ENCODE data around the gene KCNH6.

The KCNH6 gene

DNA sequence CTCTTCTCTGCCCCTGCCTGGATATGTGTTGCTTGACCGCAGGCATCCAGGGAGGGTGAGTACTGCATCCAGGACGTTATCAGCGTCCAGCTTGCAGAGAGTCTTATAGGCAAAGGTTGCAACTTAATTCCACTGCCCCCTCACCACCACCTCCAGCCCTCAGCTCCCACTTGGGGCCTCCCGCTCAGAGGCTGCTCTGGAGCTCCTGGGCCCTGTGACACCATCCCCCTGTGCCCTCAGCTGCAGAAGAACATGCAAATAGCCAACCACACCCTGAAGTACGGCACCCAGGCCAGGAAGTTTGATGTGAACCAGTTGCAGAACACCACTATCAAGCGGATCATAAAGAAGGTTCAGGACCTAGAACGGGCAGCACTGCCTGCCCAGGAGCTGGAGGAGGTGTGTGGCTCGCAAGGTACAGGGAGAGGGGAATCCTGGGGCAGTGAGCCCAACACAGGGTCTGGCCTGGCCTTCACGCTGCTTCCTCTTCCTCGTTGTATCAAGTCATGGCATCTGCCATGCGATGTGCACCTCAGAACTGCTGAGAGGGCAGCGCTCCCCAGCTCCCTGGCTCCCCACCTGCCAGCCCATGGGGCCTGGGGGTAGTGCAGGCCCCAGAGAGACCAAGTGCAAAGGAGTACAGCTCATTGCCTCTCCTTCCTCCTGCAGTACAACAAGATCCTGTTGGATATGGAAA is 36.7 kb upstream of the KCNH6 start:
- no peak for DNase-seq

DNA sequence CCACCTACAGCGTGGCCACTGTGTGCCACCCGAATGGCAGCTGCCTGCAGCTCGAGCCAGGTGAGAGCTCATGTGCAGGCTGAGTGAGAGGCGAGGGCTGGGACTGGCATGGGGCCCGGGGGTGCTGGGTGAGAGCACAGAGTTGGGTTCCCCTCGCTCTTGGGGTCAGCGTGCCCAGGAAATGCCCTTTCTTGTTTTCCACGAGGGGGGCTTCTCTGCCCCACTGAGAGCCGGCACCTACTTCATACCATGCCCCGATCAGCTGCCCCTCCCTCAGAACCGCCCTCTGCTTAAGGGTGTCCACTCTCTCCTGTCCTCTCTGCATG is 36.2 kb upstream of the KCNH6 start:
- DNase-seq, result no peak

DNA sequence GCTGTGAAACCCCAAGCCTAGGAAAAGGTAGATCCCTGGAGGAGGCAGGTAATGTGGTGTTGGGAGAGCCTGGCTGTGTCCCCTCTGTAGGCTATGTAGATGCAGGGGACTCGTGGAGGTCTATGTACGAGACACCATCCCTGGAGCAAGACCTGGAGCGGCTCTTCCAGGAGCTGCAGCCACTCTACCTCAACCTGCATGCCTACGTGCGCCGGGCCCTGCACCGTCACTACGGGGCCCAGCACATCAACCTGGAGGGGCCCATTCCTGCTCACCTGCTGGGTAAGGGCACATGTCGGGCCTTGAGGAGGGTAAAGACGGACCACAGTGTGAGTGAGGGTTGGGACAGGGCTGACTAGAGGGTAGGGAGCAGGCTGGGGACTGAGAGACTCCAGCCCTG is 34.3 kb upstream of the KCNH6 start:
- no peak for DNase-seq

DNA sequence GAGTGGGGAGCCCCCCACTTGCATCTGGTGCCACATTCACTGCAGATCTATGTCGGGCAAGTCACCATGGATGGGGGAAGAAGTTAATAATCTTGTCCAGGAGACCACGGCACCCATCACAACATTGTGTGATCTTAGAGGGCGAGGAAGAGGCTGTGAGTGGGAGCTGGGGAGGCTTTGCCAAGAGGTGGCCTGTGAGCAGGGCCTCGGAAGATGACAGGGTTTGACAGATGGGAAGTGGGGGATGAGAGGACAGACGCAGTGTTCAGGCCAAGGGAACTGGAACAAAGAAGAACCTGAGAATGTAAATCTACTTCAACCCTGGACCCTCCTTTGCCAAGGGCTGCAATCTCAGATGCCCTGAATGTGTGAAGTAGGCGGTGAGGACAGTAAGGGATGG is 33.9 kb upstream of the KCNH6 start:
- DNase-seq, result no peak

DNA sequence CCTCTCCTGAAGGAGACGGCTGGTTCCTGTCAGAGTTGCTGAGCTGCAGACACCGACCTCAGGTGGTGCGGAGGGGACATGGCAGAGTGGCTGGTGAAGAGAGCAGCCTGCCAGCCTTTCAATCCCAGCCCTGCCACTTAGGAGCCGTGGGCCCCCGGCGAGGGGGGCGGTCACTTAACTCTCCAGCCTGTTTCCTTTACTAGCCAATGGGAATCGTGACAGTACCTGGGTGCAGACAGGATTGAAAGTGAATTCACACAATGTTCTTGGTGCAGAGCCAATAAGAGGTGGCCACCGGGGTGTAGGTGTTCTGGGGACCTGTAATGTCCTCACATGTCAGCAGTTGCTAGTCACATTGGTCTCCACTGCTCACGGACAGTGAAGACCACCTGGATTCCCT is 32.8 kb upstream of the KCNH6 start:
- no peak for DNase-seq

DNA sequence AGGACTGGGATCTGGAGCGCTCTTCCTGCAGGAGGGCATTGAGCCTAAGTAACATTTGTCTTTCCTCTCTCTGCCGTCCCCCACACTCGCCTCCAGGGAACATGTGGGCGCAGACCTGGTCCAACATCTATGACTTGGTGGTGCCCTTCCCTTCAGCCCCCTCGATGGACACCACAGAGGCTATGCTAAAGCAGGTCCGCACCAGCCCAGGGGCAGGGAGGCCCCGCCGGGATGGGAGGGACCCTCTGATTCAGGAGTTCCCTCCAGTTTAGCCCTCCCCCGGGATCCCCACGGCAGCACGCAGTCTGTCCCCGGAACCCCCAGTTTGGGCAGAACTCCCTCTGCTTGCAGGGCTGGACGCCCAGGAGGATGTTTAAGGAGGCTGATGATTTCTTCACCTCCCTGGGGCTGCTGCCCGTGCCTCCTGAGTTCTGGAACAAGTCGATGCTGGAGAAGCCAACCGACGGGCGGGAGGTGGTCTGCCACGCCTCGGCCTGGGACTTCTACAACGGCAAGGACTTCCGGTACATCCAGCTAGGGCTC is 32.2 kb upstream of the KCNH6 start:
- DNase-seq, result no peak

DNA sequence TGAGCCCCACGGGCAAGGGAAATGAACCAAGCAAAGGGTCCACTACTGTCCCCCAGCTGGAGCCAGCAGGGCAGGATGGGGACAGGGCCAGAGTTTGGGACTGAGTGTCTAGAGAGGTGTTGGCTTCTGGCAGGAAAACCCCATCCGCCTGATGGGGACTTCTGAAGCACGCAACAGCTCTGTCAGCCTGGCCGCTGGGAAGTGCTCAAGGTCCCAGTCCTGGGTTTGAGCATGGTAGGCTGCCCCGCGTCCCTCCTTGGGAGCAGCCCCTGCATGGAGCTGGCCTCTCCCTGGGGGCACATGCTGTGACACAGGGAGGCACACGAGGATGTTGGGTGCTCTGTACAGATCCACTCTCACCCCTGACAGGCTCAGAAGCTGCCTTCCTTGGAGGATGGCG is 31.7 kb upstream of the KCNH6 start:
- DNase-seq, result no peak

DNA sequence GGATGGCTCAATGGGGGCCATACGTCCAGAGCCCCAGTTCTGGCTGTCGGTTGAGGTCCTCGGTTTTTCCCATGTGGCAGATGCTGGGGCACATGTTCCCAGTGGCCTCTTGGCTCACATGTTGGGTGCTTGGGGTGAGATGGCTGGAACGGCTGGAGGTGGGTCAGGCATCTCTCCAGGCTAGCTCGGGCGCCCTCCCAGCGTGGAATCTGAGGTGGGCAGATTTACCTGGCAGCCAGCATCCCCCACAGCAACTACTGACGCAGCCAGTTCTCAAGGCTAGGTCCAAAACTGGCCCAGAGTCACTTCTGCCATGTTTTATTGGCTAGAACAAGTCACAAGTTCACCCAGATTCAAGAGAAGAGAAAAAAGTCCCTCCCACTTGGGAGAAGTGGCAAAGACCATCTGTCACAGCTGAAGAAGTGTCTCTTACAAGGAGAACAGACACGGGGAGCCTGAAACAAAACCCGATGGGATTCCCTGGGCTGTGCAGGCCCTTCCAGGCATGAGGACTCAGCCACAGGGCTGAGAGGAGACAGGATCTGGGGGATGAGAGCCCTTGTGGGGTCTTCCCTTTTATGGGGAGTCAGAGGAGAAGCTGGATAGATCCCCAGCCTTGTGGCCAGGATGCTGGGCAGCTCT is 31.1 kb upstream of the KCNH6 start:
- DNase-seq, result no peak

DNA sequence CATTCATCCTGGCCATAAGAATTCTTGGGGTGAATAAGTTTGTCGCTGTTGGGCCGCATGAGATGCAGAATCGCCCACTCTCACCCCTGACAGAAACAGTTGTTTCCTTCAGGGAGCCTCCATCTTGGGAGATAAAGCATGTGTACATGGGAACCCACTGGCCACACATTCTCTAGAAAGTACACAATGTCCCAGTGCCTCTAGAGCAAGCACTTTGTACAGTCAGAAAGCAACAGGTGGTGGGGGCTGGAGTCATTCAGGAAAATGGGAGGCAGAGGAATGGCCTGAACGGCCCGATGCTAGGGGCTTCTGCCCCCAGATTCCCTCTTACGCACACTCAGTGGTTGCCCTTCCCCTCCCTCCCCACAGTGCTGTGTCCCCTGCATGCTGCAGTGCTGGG is 30.2 kb upstream of the KCNH6 start:
- no peak for DNase-seq

DNA sequence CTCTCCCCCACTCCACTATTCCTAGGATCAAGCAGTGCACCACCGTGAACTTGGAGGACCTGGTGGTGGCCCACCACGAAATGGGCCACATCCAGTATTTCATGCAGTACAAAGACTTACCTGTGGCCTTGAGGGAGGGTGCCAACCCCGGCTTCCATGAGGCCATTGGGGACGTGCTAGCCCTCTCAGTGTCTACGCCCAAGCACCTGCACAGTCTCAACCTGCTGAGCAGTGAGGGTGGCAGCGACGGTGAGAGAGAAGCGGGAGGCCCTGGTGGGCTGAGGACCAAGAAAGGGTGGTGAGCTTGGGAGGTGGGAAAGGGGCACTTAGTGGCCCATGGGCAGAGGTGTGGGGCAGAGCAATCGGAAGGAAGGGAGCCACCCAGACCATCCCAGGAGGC is 29.7 kb upstream of the KCNH6 start:
- no peak for DNase-seq

DNA sequence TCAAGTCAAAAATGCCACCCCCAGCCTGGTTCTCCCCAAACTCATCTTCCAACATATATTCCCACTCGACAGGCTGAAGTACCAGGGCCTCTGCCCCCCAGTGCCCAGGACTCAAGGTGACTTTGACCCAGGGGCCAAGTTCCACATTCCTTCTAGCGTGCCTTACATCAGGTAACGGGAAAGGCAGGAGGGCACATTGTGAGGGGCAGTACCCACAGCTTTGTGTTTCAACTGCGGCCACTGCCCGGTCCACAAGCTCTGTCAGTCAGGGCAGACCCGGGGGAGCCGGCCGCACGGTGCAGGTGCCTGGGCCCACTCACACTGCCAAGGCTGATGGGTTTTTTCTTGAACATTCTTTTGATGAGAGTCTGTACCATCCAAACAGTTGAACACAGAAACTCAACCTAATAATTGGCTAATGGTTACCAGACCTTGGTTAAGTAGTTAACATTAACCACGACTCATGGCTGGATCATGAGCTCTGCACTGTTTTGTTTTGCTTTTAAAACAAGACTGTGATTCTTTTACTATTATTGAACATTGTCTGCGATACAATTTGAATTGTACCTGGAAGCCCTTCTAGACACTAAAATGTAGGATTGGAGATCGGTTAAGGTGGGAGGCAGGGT is 28.7 kb upstream of the KCNH6 start:
- DNase-seq, result no peak

DNA sequence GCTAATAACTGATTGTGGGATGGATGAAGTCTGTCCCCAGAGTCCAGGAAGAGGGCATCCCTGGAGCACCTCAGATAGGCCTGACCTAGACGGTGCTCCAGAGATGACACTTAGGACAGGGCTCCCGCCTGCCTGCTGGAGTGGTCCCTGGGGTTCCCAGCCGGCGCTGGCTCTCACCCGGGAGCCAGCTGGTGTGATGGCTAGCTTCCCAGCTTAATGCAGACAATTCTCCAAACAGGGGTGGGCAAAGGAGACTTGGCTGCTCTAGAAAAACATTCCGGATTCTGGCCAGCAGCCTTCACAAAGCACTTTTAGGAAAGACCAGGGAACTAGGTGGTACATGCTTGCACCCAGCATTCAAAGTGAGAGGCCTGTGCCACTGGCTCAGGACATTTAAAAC is 27.7 kb upstream of the KCNH6 start:
- DNase-seq, result no peak

DNA sequence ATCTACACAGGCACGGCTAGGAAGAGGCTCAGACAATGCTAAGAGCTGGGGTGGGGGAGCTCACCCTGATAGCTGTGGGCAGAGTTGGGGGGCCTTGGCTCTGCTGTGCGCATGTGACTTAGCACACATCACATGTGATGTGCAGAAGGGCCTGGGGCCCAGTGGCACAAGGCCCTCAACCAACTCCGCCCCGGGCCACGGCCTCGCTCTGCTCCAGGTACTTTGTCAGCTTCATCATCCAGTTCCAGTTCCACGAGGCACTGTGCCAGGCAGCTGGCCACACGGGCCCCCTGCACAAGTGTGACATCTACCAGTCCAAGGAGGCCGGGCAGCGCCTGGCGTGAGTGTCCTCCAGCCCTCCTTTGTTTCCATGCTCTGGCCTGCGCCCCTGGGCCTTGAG is 27.0 kb upstream of the KCNH6 start:
- no peak for DNase-seq

DNA sequence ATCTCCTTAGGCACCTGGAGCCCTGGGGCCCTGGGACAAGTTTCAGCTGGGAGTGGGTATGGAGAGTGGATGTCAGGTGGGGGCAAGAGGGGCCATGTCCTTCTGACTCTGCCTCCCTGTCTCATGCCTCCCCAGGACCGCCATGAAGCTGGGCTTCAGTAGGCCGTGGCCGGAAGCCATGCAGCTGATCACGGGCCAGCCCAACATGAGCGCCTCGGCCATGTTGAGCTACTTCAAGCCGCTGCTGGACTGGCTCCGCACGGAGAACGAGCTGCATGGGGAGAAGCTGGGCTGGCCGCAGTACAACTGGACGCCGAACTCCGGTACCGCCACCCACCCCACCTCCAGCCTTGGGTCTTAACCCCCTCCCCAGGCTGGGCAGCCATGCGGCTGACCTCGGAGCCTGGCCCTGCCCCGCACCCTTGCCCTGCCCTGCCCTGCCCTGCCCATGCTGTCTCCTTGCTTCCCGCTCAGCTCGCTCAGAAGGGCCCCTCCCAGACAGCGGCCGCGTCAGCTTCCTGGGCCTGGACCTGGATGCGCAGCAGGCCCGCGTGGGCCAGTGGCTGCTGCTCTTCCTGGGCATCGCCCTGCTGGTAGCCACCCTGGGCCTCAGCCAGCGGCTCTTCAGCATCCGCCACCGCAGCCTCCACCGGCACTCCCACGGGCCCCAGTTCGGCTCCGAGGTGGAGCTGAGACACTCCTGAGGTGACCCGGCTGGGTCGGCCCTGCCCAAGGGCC is 26.3 kb upstream of the KCNH6 start:
- DNase-seq, result no peak

DNA sequence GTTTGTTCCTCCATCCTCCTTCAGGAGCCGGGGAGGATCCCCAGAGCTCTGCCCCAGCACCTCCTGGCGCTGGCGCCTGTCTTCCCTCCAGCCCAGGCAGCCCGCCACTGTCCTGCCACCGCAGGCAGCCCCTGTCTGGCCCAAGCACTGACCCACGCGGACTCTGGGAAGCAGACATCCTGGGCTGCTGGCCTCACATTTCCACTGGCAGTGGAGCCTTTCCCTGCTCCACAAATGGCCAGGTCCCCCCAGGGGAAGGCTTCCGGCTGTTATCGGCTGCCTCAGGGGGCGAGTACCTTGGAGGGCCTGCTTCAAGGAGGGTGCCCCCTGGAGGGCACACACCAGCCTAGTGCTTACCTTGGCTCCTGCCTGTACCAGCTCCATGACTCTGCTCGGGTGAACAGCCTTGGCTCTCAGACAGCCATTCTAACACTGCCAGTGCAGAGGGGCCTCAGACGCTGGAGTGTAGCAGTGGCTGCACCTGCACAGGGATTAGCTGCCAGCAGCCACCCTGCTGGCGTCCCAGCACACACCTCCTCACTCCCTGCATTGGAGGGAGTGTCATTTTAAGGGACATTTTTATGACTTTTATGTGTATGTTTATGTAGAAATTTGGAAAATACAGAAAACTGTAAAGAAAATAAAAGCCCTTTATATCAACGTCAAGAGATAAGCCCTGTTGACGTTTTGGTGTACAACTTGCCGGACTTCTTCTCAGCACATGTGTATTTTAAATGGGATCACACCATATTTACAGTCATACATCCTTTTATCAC is 25.3 kb upstream of the KCNH6 start:
- no peak for DNase-seq

DNA sequence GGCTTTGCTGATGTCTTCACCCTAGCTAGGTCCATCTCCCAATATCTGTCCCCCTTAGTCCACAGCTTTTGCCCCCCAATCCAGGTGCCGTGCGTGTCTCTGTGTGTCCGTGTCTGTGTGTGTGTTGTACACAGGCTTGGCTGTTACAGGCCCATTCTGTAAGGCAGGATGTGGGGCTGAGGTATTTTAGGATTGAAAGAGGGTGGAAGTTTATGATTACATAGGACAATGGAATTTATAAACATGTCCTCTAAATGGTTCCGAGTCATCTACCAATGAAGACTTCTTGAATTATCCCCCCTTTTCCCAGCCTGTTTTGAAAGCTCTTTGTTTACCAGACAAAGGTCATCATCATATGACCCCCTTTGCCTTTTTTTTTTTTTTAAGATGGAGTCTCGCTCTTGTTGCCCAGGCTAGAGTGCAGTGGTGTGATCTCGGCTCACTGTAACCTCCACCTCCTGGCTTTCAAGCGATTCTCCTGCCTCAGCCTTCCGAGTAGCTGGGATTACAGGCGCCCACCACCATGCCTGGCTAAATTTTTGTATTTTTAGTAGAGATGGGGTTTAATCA is 24.4 kb upstream of the KCNH6 start:
- no peak for DNase-seq

DNA sequence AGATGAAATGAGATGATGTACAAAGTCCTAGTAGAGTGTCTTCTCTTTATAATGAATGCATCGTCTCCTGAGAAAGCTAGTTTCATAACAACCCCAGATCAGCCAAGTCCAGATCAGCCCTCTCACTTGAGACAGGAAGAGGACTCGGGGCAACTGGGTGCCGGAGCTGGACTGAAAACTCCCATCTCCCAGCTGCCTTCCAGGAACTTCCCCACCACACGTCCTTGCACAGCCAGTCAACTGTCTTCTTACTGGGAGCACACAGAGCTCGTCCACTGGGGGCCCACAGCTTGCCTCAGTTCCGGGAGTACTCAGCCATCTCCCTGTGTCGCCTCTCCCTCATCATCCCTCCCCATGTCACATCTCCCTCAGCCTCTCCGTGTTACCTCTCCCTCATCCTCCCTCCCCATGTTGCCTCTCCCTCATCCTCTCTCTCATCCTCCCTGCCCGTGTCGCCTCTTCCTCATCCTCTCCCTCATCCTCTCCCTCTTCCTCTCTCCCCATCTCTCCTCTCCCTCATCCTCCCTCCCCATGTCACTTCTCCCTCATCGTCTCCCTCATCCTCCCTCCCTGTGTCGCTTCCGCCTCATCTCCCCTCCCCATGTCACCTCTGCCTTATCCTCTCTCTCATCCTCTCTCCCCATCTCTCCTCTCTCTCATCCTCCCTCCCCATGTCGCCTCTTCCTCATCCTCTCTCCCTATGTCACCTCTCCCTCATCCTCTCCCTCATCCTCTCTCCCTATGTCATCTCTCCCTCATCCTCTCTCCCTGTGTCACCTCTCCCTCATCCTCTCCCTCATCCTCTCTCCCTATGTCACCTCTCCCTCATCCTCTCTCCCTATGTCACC is 22.4 kb upstream of the KCNH6 start:
- DNase-seq, result no peak

DNA sequence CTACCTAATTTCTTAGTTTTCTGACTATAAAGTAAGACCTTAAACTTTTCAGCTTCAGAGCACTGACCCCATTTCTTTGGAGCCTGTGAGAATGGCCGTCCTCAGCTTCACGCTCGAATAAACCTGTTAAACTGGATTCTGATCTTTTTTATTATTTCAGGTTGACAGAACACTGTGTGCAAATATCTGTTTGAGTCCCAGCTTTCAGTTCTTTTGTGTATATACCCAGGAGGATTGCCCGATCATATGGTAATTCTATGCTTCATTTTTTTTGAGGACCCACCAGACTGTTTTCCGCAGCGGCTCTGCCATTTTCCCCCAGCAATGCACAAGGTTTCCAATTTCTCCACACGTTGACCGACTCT is 19.8 kb upstream of the KCNH6 start:
- no peak for DNase-seq

DNA sequence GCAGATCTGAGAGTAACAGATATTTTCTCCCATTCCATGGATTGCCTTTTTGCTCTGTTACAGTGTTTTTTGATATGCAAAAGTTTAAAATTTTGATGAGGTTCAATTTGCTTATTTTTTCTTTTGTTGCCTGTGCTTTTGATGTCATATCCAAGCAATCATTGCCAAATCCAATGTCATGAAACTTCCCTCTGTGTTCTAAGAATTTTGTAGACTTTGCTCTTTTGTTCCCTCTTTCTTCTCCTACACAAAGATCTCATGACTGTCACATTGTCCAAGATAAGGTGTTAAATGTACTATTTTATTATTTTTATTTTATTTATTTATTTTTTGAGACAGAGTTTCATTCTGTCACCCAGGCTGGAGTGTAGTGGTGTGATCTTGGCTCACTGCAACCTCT is 18.9 kb upstream of the KCNH6 start:
- no peak for DNase-seq

DNA sequence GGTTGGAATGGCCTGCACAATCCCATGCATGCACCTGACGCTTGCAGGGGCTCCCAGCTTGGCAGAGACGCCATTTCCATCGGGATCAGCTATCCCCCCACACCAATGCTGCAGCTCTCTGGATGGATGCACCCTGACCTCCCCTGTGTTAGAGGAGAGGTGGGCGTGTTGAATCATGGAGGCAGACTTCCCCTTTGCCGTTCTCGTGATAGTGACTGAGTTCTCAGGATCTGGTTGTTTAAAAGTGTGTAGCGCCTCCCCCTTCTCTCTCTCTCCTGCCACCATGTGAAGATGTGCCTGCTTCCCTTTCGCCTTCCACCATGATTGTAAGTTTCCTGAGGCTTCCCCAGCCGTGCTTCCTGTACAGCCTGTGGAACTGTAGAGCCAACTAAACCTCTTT is 17.8 kb upstream of the KCNH6 start:
- no peak for DNase-seq

DNA sequence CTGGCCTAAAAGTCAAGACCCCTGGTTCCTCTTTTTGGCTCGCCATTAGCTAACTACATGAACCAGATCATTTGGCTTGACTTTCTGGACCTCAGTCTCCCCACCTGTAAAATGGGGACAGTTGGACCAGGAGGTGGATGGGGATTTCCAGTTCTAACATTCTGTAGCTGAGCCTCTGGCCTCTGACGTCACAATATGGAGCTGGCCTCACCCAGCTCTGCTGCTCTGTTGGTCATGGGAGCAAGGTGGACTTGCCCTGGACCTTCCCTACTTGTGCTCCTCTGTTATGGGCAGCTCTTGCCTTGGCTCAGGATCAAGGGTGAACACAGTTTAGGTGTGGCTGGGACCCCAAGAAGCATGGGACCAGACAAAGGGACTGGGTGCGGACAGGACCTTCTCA is 16.5 kb upstream of the KCNH6 start:
- no peak for DNase-seq

DNA sequence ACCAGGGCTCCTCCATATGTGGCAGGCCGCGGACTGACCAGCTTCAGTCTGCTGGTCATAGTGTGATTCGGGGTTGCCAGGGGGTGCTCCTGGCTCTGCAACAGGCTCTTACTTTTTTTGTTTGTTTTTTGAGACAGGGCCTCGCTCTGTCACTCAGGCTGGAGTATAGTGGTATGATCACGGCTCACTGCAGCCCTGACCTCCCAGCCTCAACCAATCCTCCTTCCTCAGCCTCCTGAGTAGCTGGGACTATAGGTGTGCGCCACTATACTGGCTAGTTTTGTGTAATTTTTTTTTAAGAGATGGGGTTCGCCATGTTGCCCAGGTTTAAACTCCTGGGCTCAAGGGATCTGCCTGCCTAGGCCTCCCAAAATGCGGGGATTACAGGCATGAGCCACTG is 11.8 kb upstream of the KCNH6 start:
- DNase-seq, result no peak
